Ishikawa (cell line): ENCODE results near the gene MAPKBP1.

Experiments
- CEBPB ChIP-seq: IDR thresholded peaks from 2 replicates; pipeline ENCODE4 v1.6.1; 2012
- CREB1 ChIP-seq: IDR thresholded peaks from 2 replicates; pipeline ENCODE4 v1.6.1; 2012; ENCODE audit warnings: low read depth
- EGR1 ChIP-seq: IDR thresholded peaks from 2 replicates; pipeline ENCODE4 v1.6.1; 2012
- EP300 ChIP-seq: IDR thresholded peaks from 2 replicates; pipeline ENCODE4 v1.6.1; 2012; ENCODE audit warnings: borderline replicate concordance
- FOXM1 ChIP-seq: IDR thresholded peaks from 2 replicates; pipeline ENCODE4 v1.6.1; 2012; ENCODE audit warnings: low read depth, borderline replicate concordance
- NFIC ChIP-seq: IDR thresholded peaks from 2 replicates; pipeline ENCODE4 v1.6.1; 2012
- RAD21 ChIP-seq: IDR thresholded peaks from 2 replicates; pipeline ENCODE4 v1.6.1; 2012; ENCODE audit warnings: low read depth
- TCF12 ChIP-seq: IDR thresholded peaks from 2 replicates; pipeline ENCODE4 v1.6.1; 2012; ENCODE audit warnings: low read depth
- TEAD4 ChIP-seq: IDR thresholded peaks from 2 replicates; pipeline ENCODE4 v1.6.1; 2012
- USF1 ChIP-seq: IDR thresholded peaks from 2 replicates; pipeline ENCODE4 v1.6.1; 2012
- YY1 ChIP-seq: IDR thresholded peaks from 2 replicates; pipeline ENCODE4 v1.6.1; 2012; ENCODE audit warnings: low read depth
- ZBTB7A ChIP-seq: IDR thresholded peaks from 2 replicates; pipeline ENCODE4 v1.6.1; 2012; ENCODE audit warnings: low read depth
- TF ChIP-seq, protein P1 (sequence below): IDR thresholded peaks from 2 replicates; pipeline ENCODE4 v1.6.1; 2012
- TF ChIP-seq, protein P2 (sequence below): IDR thresholded peaks from 2 replicates; pipeline ENCODE4 v1.6.1; 2012; ENCODE audit warnings: low read depth, mild to moderate bottlenecking

MAPKBP1 gene

GRCh38 chr15:41780727-41781126 lies 6.4 kb downstream of the MAPKBP1 start:
- no peak for TF ChIP-seq RAD21
- TF ChIP-seq TEAD4: no peak
- TF ChIP-seq, protein P1, sequence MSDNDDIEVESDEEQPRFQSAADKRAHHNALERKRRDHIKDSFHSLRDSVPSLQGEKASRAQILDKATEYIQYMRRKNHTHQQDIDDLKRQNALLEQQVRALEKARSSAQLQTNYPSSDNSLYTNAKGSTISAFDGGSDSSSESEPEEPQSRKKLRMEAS: no peak
- TF ChIP-seq TCF12: no peak
- no peak for TF ChIP-seq ZBTB7A
- TF ChIP-seq EGR1: no peak
- TF ChIP-seq USF1: no peak
- no peak for TF ChIP-seq NFIC
- TF ChIP-seq, protein P2, sequence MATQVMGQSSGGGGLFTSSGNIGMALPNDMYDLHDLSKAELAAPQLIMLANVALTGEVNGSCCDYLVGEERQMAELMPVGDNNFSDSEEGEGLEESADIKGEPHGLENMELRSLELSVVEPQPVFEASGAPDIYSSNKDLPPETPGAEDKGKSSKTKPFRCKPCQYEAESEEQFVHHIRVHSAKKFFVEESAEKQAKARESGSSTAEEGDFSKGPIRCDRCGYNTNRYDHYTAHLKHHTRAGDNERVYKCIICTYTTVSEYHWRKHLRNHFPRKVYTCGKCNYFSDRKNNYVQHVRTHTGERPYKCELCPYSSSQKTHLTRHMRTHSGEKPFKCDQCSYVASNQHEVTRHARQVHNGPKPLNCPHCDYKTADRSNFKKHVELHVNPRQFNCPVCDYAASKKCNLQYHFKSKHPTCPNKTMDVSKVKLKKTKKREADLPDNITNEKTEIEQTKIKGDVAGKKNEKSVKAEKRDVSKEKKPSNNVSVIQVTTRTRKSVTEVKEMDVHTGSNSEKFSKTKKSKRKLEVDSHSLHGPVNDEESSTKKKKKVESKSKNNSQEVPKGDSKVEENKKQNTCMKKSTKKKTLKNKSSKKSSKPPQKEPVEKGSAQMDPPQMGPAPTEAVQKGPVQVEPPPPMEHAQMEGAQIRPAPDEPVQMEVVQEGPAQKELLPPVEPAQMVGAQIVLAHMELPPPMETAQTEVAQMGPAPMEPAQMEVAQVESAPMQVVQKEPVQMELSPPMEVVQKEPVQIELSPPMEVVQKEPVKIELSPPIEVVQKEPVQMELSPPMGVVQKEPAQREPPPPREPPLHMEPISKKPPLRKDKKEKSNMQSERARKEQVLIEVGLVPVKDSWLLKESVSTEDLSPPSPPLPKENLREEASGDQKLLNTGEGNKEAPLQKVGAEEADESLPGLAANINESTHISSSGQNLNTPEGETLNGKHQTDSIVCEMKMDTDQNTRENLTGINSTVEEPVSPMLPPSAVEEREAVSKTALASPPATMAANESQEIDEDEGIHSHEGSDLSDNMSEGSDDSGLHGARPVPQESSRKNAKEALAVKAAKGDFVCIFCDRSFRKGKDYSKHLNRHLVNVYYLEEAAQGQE: no peak

- TF ChIP-seq TEAD4 (no peak), RAD21 (no peak), CEBPB (no peak), TCF12 (no peak), ZBTB7A (no peak)
- TF ChIP-seq, protein P1: no peak
- TF ChIP-seq, protein P2: no peak
These were observed 8.3 kb downstream of the MAPKBP1 start for GRCh38 chr15:41782371-41783282.

DNA sequence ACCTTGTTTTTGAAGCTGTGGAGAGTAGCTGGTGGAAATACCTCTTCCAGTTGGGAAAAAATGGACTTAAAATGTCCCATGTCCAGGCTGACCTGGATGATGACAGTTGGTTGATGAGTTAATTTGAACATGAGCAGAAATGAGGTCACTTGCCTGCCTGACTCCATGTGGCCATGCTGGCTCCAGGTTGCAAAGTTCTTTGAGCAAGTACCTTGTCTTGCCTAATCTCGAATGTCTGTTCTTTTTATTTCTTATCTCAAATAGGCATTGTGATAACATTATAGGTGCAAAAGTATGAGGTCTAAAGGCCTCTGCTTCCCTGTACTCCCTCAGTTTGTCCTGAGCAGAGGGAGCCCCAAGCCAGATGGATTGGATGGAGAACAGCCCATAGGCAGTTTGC lies 9.0 kb downstream of the MAPKBP1 start:
- TF ChIP-seq EGR1 (no peak), TCF12 (no peak), NFIC (no peak), EP300 (no peak), FOXM1 (no peak), TEAD4 (no peak), ZBTB7A (no peak), RAD21 (no peak), USF1 (no peak), CEBPB (no peak), CREB1 (no peak)
- TF ChIP-seq, protein P1: no peak
- TF ChIP-seq, protein P2: no peak

- no peak for TF ChIP-seq TCF12
- TF ChIP-seq TEAD4: no peak
- TF ChIP-seq YY1: no peak
- TF ChIP-seq EGR1: no peak
- no peak for TF ChIP-seq ZBTB7A
These were observed 14.0 kb downstream of the MAPKBP1 start for GRCh38 chr15:41788262-41788661.

DNA sequence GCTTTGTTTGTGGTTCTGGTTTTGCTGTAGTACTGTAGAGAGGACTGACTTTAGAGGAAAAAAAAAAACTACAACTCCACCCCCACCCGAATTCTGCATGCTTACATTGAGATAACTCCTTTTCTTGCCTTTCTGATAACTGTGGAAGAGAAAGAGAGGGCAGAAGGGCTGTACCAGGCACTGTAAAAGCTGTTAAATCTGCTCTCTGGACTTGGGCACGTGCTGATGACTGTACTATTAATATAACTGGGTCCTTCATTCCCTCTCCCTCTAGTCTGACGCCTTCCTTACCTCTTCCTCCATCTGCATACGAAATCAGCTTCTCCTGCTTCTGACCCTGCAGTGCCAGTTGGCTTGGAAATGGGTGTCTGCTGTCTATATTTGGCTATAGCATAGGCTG lies 15.0 kb downstream of the MAPKBP1 start:
- TF ChIP-seq CEBPB (no peak), TCF12 (no peak), NFIC (no peak), EP300 (no peak), USF1 (no peak), EGR1 (no peak), TEAD4 (no peak), RAD21 (no peak), FOXM1 (no peak), YY1 (no peak), ZBTB7A (no peak)
- TF ChIP-seq, protein P1: no peak
- TF ChIP-seq, protein P2: no peak
